AG20443 (cell line): ENCODE results near the gene EPHA6.

Experiments used
- DNase-seq: peaks from one replicate; pipeline ENCODE4 v3.0.0; 2012; ENCODE audit warnings: low spot score, mixed read lengths

The EPHA6 gene

DNA sequence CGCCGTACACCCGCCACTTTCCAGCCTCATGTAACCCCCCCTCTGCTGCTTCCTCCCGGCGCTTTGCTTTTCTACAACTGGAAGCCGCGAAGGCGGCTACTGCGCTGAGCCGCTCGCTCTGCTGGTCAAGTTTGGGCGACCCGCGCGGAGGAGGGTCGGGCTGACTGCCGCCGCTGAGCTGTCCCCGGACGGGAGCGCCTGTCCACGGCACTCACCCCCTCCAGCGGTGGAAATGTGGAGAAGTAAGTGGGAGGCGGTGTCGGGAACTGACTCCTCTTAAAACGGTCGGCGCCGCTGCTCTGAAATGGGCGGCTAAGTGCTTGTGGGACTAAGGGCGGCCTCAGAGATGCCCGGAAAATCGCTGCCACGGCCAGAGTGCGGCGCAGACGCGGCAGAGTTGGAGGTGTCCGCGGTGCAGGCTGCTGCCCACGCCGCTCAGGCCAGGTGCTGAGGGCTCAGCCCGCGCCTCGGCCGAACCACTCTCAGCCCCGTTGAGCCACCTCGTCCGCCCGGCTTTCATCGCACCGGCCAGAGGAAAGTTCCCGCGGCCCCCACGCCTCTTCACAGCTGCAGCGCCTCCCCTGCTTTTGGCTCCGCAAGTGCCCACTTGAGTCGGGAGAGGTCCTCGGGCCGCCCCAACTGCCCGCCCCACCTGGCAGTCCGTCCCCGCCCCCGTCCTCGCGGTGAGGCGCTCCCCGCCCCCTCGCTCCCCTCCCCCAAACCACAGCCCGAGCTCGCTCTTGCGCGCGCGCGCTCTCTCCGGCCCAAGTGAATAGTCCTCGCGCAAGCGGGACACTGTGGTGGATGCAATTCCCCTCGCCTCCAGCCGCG lies at the start of gene EPHA6:
Gene EPHA6 (plus strand): TSS at position 775 of the 831 bp plus-strand sequence.
- peak; percentile 67 for DNase-seq

- no peak for DNase-seq
These were observed 37.6 kb upstream of the EPHA6 start for GRCh38 chr3:96776818-96777217.

- no peak for DNase-seq
These were observed 34.6 kb upstream of the EPHA6 start for GRCh38 chr3:96779810-96780209.

- DNase-seq, result no peak
These were observed 18.3 kb upstream of the EPHA6 start for GRCh38 chr3:96796101-96796500.

- no peak for DNase-seq
These were observed 10.5 kb upstream of the EPHA6 start for GRCh38 chr3:96803870-96804269.

DNA sequence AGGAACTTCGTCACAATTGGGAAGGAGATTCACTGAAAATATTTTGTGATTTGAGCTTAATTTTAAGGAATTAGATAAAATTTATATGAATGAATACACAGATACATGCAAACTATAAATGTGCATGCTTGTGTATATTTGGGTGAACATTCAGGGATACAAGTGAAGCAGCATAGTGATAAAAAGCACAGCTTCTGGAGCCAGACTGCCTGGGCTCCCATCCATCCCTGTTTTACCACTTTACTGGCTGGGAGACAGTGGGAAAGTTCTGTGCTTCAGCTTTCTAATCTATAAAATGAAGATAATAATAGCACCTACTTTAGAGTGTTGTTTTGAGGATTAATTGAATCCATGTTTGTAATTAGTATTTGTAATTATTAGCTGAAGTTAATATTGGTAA lies 8.1 kb upstream of the EPHA6 start:
- no peak for DNase-seq

- peak; percentile 88 for DNase-seq
These were observed 1.1 kb upstream of the EPHA6 start for GRCh38 chr3:96813134-96813819.

- no peak for DNase-seq
These were observed 515 bp downstream of the EPHA6 start for GRCh38 chr3:96814651-96815567.

DNA sequence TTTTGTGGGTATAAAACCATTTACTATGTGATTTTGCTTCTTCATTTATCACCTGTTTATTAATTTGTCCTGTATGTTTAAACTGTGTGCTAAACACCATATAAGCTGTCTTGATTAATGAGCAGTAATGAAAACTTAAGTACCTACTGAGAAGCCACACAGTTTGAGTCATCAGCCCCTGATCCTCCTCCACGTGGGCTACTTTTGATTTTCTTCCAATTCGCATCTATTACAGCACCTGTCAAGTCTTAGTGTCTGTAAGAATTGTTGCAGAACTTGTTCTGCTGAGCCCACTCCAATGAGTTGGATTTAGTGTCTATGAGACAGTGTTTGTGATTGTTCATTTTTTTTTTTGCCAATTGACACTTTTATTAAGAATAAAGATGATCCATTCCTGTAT lies 16.8 kb downstream of the EPHA6 start:
- DNase-seq, result no peak

- no peak for DNase-seq
These were observed 18.9 kb downstream of the EPHA6 start for GRCh38 chr3:96833301-96833700.

- no peak for DNase-seq
These were observed 21.9 kb downstream of the EPHA6 start for GRCh38 chr3:96836153-96836915.

DNA sequence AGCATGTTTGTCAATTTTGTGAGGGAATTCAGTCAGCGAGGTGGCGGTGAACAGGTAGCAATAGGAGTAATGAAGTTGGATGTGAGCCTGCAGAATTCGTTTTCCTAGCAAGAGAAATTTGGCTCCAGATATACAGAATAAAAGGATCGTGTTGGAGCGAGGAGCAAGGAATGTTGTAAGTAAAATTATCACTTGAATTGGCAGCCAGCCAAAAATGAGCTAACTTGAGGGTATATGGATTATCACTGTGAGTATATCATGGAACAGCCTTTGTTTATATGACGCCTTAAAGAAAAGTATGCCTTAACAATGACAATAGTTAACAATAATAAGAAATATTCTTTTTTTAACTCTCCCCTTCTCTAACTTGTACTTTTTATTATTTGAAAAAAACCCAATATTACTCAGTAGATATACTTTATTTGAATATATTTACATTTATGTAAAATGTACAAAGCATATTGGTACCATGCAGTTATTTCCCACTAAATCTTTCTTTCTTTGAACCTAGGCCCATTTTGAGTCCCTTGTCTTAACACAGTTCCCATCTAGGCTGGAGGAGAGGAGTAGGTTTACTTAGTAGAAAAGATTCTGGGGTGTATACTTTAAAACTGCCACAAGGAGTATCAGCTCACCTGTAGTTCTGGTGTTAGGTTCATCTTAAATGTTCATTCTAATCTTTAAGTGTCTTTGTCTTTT lies 29.3 kb downstream of the EPHA6 start:
- DNase-seq, result no peak

DNA sequence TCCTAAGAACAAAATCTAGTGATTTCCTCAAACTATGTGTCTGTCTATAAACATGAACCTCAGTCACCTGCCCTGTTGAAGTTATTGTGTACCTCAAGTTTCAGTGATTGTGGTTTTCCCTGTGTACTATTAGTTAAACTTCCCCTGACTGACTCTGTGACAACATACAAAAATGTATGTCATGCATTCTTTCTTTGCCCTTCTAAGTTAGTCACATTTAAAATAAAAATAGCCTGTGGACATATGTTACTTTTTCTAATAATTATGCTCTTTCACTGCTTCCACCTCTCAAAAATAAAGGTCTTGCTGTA lies 29.8 kb downstream of the EPHA6 start:
- no peak for DNase-seq

DNA sequence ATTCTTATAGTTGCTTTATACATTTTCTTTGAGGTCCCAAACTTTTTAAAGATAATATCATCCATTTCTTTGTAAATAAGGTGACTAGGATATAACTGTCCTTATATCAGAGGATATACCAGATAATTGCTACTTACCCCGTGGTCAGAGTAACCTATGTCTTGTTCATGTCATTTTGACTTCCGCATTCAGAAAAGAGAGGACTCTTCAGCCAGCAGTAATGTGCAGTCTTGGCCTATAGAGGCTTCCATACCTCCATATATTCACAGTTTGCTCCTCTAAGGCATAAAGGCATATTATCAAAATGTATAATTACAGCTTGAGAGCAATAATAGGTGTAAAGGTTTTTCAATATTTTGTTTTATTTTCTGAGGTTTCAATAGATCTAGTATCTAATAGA lies 38.5 kb downstream of the EPHA6 start:
- DNase-seq, result no peak

GRCh38 chr3:96860882-96861281 lies 46.5 kb downstream of the EPHA6 start:
- DNase-seq, result no peak

GRCh38 chr3:96863129-96863740 lies 48.8 kb downstream of the EPHA6 start:
- DNase-seq, result peak; percentile 9

DNA sequence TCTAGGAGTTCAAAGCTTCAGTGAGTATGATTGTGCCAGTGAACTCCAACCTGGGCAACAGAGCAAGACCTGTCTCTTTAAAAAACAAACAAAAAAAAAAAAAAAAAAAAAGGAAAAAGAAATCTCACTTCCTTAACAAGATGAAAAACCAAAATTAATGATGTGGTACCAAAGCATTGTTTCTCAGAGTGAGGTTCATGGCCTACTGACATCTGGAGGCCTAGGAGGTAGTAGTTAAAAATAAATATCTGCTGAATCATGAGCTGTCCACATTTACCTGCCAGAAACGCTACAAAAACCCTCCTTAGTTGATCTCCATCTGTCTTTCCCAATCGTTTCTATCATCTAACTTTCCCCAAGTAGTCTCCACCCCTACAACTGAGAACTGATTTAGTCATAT lies 51.2 kb downstream of the EPHA6 start:
- no peak for DNase-seq

DNA sequence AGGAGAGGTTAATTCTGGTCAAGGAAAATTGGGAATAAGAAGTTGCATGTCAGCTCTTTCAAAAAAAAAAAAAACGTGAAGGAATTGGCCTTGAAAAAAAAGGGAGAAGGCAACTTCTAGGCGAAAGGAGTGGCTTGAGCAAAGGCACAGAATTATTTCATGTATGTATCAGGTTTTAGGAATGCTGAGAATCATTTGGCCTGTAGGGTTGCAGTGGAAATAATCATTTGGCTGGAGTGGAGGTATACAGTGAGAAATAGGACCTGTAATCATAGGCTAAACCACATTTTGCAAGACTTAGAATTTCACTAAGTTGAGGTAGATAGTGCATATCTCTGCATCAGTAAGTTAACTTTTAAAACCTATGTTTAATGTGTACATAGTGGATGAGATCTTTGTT lies 54.9 kb downstream of the EPHA6 start:
- no peak for DNase-seq

DNA sequence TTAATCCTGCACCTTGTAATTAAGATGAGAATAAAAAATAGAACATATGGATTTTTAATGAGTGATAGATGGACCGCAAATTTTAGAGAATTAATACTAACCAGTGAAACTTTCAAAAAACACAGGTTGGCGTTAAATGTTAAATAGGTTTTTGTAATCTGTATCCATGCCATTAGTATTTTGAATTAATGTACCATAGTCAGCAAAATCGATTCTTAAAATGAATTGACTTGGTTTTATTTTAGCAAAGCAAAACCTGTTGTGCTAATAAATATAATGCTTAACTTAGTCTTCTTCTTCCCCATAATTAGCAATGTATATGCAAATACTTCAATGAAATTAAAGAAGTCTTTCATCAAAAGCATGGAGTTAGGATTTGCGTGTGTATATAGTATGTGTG lies 63.1 kb downstream of the EPHA6 start:
- no peak for DNase-seq

- no peak for DNase-seq
These were observed 85.6 kb downstream of the EPHA6 start for GRCh38 chr3:96900031-96900430.

DNA sequence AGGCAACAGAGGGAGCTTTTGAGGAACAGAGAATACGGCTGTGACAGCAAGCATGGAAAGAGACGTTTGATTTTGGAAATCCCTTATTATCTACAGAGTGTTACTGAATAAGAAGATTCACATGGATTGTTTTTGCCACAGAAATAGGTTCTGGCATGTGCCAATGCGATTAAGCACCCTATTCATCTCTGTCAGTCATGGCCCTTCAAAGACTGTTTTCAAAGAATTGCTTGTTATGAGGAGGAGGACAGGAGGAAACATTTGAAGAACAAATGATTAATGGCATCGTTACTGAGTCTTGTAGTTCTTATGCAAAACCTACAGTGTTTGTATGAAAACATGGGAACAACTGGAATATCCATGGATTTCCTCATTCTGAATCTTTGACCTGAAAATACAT lies 86.2 kb downstream of the EPHA6 start:
- no peak for DNase-seq
